Cardiac fibroblast (primary cell): ENCODE measurements around the gene TPH2.

Source experiments
- DNase-seq, 2 donors: peaks; one replicate each; pipeline versions ENCODE4 v3.0.0 to v3.0.0-alpha.2; 2010; ENCODE audit warnings: low read depth in 2 of 2
- H3K4me3 ChIP-seq, 2 donors: replicated peaks in 1 of 2; 1 replicate in 1 of 2; 2 replicates in 1 of 2; pipeline ENCODE4 v1.5.1; 2011; ENCODE audit warnings: low read depth in 2 of 2, low read length in 2 of 2, mild to moderate bottlenecking in 2 of 2, moderate library complexity in 1 of 2
- CTCF ChIP-seq: IDR thresholded peaks from one replicate; pipeline ENCODE4 v1.5.1; 2011; ENCODE audit warnings: low read depth, mild to moderate bottlenecking, low read length, inconsistent platforms

The TPH2 gene

DNA sequence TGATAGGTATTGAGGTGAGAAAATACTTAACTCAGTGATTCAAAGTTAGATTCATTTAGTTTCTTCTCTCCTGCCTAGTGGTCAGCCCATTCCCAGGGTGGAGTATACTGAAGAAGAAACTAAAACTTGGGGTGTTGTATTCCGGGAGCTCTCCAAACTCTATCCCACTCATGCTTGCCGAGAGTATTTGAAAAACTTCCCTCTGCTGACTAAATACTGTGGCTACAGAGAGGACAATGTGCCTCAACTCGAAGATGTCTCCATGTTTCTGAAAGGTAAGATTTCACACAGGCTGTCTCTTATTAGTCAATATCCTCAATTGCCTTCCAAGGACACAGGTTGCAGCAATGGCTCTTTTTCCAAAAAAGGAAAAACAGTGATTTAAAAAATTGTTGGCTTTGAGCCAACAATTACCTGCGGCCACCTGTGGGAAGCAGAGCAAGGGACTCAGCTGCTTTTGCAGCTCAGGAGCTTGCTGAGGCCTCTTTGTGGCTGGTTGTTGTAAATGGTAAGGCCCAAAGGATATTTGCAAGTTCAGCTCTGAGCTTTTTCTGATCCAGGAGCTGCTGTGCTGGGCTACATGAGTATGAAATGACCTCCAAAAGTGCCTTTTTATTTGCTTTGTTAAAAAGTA is 33.9 kb downstream of the TPH2 start:
- TF ChIP-seq CTCF: no peak
- H3K4me3 ChIP-seq: no peak overlapping the region
- DNase-seq: no peak

DNA sequence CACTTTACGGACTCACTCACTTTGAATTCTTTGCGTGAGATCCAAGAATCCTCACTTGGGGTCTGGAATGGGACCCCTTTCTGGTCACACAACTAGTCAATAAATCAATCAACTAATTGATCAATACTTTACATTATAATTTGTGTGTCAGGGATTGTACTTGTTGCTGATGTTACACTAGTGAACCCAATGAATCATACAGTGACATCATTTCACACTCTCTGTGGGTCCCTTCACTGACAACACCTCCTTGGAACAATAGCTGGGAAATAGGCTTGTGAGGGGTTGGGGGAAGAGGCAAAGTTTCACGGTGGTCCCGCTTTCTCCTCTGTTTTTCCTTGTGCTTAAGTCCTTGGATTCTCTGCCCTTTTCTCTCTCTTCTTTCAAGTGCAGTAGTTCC is 35.0 kb downstream of the TPH2 start:
- no peak for DNase-seq
- TF ChIP-seq CTCF: no peak
- H3K4me3 ChIP-seq: no peak overlapping the region

GRCh38 chr12:71980538-71980937 is 41.9 kb downstream of the TPH2 start:
- TF ChIP-seq CTCF: no peak
- no peak for DNase-seq
- H3K4me3 ChIP-seq: no peak overlapping the region

DNA sequence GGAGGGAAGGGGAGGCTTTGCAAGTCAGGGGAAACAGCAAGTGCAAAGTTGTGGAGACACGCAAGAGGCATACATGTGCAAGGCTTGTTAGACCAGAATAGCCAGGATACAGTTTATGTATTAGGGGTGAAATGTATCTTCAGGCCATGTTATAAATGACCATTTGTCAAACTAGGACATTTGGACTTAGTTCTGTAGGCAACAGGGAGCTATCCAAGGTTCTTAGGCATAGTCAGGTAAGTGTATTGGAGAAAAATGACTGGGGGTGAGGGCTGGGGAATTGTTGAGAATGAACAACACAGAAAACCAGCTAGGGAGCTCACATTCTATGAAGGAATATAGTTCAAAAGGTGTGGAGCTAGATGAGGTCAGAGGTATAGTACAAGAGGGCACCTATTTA is 42.5 kb downstream of the TPH2 start:
- TF ChIP-seq CTCF: no peak
- H3K4me3 ChIP-seq: no peak overlapping the region
- DNase-seq: peak in 1 of 2 donors; percentile 3

DNA sequence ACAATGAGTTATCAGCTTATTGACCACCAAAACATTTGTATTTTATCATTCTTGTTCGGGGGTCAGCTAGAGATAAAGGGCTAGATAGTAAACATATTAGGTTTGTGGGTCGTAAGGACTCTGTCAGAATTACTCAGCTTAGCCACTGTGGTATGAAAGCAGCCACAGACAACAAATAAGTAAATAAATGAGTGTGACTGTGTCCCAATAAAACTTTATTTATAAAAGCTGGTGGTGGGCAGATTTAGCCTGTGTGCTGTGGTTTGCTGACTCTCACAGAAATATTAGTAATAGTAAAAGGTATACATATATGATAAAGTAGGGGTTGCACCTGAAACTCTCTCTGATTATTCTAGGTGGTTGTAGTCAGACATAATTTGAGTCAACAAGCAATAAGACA is 56.1 kb downstream of the TPH2 start:
- no peak for DNase-seq
- no peak for TF ChIP-seq CTCF
- H3K4me3 ChIP-seq: no peak overlapping the region

GRCh38 chr12:71999795-72000194 is 61.1 kb downstream of the TPH2 start:
- no peak for DNase-seq
- H3K4me3 ChIP-seq: no peak overlapping the region
- no peak for TF ChIP-seq CTCF
